GM21515 (cell line): ENCODE measurements around the gene FKBP1B.
A peak's percentile ranks its signal among the peaks of the same experiment; 100 is the strongest.
"Not testable (repeated sequence)": the region's sequence is repeated elsewhere in the genome, so short reads cannot be mapped to it uniquely, and the experiment has no call there.

ENCODE experiments used
- ATAC-seq: cut with Tn5 transposase; IDR thresholded peaks from one replicate; pipeline ENCODE4 v1.9.1; 2021; ENCODE audit not compliant: unreplicated experiment

FKBP1B gene

GRCh38 chr2:24022324-24022974 lies 27.1 kb upstream of the FKBP1B start:
- ATAC-seq, result no peak

GRCh38 chr2:24022975-24023575 lies 26.5 kb upstream of the FKBP1B start:
- no peak for ATAC-seq

GRCh38 chr2:24024018-24024417 lies 25.5 kb upstream of the FKBP1B start:
- no peak for ATAC-seq

- ATAC-seq, result no peak
These were observed 24.4 kb upstream of the FKBP1B start for GRCh38 chr2:24024996-24025663.

GRCh38 chr2:24026233-24026632 lies 23.3 kb upstream of the FKBP1B start:
- ATAC-seq, result no peak

- no peak for ATAC-seq
These were observed 10.6 kb upstream of the FKBP1B start for GRCh38 chr2:24038786-24039499.

GRCh38 chr2:24040511-24040910 lies 9.0 kb upstream of the FKBP1B start:
- no peak for ATAC-seq

- ATAC-seq, result not testable (repeated sequence)
These were observed 6.4 kb upstream of the FKBP1B start for GRCh38 chr2:24043133-24043532.

GRCh38 chr2:24045511-24046508 lies 3.7 kb upstream of the FKBP1B start:
- no peak for ATAC-seq

- ATAC-seq, result no peak
These were observed 3.0 kb upstream of the FKBP1B start for GRCh38 chr2:24046599-24046929.

- peak; percentile 98 for ATAC-seq
These were observed 2.4 kb upstream of the FKBP1B start, which contains the start of gene WDCP for GRCh38 chr2:24046930-24047702. Gene WDCP (minus strand): TSS chr2:24047391. CDS start chr2:24039494, 7,897 bp downstream.

- peak; percentile 1 for ATAC-seq
These were observed 1.9 kb upstream of the FKBP1B start for GRCh38 chr2:24047703-24048033.

- ATAC-seq, result no peak
These were observed 614 bp upstream of the FKBP1B start for GRCh38 chr2:24048769-24049484.

- no peak for ATAC-seq
These were observed 769 bp downstream of the FKBP1B start for GRCh38 chr2:24050041-24050979.

GRCh38 chr2:24051833-24052232 lies 2.3 kb downstream of the FKBP1B start:
- ATAC-seq, result no peak

- no peak for ATAC-seq
These were observed 3.4 kb downstream of the FKBP1B start for GRCh38 chr2:24052951-24053350.

- no peak for ATAC-seq
These were observed 4.9 kb downstream of the FKBP1B start for GRCh38 chr2:24054366-24055010.

GRCh38 chr2:24055750-24056149 lies 6.2 kb downstream of the FKBP1B start:
- ATAC-seq, result no peak
